HG03558 (cell line): ENCODE results near the gene CTNND2.

Experiments used
- ATAC-seq: cut with Tn5 transposase; IDR thresholded peaks from one replicate; pipeline ENCODE4 v1.9.1; 2021; ENCODE audit warnings: moderate number of reproducible peaks; ENCODE audit not compliant: unreplicated experiment; ENCODE audit errors: extremely low read depth

CTNND2 gene

DNA sequence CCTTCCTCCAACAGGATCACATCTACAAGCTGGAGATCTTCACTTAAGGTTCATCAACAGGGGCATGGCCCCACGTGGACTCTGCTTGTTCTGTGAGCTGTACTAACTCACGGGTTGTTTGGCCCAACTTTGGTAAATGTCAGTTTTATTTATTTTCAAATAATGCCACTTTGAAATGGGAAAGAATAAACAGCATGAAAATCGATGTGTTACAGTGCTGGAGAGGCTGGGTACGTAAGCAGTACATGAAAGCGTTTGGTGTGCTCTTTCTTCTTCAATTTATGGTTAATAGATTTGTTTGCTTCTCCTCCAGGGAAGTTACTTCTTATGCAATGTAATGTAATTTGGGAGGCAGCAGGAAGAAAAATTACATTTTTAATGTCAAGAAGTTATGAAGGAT is 753.3 kb downstream of the CTNND2 start:
- ATAC-seq, result no peak

DNA sequence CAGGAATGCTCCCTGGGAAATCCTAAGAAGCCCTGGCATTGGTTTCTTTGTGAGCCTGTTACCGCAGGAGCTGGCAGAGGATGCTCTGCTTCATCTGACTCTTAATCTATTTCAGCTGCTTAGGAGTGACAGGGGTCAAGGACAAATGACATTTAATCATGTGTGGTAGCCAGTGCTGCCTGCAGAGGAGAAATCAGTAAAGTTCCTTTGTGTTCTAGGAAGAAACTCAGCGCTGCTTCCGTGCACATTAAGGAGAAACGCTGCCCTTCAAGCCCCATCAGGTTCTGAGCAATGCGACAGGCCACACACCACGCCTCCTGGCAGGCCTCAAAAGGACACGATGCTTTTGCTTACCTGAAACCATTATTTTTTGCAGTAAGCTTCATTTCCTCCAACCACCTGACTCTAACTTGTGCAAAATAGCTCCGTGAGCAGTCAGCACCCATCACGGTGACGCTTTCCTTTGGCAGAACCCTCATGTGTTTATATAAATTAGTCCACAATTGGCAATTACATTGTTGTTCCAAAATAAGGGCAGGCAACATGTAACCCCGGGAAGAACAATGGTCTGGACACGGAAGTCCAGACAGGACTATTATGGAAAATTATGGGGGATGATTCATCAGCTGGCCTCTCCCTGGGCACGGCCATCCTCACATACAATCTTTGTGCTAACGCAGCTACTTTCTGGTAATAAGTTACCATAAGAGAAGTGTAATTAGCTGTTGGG is 755.3 kb downstream of the CTNND2 start:
- no peak for ATAC-seq

DNA sequence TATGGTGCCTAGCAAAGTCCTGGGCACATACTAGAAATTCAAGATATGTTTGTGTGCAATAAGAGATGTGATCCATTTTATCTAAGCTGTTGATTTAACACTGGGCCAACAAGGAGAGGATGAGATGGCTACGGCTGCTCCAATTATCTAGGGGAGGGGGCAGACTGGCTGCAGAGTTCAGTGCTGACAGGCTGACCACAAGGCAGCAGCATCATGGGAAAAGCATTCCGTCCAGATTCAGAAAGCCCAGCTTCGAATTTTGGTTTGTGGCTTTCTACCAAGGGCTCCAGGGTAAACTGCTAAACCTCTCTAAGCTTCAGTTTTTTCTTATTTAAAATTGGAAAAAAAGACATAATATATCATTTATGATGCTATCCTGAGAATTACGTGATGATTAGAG is 758.1 kb downstream of the CTNND2 start:
- ATAC-seq, result no peak

DNA sequence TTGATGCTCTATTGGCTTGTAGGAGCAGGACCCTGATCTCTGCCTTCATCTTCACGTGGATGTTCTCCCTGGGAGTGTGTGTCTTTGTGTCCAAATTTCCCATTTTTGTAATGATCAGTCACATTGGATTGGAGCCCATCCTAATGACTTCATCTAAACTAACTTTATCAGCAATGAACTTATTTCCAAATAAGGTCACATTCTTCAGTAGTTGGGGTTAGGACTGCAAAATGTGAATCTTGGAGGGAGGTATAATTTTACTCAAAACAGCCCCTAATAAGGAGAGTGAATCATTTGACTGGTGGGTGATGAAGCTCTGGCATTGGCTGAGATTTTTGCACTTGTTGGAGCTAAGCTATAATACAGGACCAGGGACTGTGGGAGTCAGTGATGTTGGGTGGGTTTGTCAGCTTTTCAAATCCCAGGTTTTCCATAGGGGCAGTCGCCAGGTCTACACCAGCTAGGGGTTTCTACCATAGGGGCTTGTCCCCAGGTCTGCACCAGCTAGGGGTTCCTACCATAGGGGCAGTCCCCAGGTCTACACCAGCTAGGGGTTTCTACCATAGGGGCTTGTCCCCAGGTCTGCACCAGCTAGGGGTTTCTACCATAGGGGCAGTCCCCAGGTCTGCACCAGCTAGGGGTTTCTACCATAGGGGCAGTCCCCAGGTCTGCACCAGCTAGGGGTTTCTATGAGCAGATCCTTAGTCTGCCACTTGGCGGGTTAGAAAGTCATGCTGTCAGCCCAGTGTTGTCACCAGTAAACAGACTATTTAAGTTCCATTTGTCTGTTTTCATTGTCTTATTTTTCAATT is 760.6 kb downstream of the CTNND2 start:
- ATAC-seq, result peak; percentile 82

DNA sequence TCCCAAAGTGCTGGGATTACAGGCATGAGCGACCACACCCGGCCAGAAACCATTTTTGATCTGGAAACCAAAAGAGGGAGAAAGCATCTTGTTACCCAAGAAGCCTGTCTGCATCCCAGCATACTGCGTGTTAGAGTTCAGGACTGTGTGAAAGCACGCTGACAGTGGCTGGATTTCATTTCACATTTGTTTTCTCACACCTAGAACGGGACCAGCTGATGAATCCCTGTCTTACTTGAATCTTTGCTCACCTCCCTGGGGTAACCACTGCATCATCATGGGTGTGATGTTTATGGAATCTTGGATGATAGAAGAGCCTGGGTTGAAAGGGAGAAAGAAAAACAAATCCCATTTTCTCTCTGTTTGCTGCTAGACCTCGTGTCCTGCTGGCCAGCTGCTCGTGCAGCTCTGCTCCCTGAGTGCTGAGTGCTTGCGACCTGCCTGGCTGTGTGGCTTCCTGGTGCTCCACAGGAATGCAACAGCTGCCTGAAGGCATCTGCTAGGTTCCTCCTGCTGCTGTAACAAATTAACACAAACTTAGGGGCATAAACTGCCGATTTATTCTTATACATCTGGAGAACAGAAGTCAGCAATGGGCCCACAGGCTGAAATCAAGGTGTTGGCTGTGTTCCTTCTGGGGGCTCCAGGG is 764.9 kb downstream of the CTNND2 start:
- no peak for ATAC-seq

DNA sequence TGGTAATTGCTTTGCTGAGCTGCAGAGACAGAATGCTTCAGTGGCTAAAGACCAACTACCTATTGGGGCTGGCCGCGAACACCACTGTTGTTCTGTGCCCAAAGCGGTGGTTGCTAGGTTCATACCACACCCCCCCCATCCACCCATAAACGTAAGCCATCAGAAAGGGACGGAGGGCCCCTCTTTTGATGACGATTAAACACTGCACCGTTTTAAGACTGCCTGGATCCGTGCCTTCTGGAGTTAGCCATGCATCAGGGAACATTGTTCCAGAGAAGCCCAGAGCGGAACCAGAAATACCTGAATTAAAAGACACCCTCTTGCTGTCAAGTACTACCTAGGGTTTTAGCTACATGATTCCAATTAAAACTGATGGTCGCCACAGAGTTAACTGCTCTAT is 774.1 kb downstream of the CTNND2 start:
- ATAC-seq, result no peak

DNA sequence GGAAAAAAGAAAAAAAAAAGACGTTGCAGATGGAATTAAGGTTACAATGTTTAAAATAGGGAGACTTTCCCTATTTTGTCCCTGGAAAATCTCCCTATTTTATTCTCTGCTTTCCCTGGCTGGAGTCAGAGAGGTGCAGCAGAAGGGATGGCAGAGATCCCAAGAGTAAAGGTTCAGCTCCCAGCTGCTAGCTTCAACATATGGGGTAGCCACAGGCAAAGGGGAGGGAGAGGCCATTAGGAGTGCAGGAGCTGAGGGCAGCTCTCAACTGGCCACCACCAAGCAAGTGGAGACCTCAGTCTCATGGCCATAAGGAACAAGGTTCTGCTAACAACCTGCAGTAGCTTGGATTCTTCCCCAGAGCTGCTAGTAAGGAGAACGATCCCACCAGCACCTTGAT is 776.2 kb downstream of the CTNND2 start:
- no peak for ATAC-seq

DNA sequence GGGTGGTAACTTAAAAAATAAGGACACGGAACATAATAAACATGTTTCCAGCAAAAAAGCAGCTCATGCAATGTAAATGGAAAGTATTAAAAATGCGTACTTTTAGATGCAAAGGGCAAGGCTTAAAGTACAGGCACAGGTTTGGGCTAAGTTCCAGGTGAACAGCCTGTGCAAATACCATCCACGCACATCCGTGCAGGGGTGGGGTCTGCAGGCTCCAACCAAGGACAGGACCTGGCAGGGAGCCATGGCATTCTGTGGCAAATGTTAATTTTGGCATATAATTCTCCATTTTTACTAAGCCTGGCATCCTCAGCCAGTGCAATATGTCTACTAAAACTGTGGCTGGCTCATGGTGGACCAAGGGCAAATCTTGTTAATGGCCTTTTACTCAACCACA is 777.4 kb downstream of the CTNND2 start:
- ATAC-seq, result no peak

DNA sequence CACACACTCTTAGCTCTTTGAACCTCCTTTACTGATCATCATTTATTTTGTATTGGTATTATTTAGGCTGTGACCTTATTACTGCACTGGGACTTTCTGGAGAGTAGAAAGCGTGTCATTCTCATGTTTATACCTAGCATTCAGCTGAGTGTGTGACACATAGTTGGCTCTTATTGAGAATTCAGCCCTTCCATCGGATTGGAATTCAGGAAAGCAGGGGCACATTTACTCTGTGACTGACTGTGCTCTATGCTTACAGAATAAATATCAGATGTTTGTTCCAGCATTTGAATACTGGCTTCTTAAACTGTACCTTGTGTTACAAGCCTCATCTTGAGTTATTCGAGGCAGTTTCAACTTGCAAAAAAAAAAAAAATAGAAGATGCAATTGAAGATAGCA is 782.4 kb downstream of the CTNND2 start:
- no peak for ATAC-seq

DNA sequence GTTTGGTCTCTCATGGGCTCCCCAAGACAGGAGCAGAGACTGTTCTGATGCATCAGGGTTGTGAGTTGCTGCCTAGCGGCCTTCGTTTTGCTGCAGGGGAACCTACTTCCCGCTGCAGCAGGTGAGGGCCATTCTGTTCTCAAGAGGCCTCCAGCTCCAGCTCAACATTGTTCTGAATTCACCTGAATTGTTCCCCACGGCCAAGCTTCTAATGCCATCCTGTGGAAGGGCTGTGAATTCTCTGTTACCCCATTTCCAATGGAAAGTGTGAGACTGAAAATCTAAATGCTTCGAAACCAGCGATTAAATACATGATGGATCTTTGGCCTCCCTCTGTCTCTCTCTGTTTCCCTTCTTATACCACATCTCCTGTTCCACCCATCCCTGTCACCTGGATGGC is 794.1 kb downstream of the CTNND2 start:
- no peak for ATAC-seq

DNA sequence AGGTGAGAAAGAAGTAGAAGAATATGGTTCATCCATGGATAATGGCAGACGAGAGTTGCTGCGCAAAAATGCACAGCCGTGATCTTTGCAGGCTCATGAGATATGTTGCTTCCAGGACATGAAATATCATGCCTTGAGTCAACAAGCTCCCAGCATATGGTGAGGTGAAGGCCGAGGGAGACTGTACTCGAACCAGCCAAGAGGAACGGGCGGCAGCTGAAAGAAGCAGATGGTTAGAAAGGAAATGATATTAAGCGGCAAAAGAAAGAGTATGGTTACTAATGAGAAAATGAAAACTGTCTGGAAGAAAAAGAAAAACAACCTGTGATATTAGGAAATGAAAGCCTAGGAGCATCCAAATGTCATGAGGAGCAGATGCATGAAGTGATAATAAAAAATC is 798.5 kb downstream of the CTNND2 start:
- no peak for ATAC-seq

DNA sequence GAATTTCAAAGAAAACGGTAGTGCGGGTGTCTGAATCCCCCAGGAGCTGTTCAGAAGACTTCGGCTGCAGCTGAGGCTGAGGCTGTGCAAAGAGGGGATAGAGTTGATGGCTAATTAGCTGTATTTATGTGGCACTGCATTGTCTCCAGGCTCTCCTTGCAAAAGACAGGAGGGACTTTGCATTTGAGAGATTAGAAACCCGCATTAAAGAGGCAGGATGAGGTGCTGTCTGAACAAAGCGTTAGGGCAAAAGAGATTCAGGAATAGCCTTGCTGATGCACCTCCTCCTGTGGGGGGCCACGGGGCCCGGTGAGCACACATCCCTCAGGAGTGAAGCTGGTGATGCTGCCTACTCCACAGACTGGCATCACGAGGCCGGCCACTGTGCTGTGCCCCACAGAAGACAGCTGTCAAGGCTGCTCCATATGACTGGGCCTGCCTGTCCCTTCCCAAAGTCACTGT is 799.6 kb downstream of the CTNND2 start:
- ATAC-seq, result no peak

DNA sequence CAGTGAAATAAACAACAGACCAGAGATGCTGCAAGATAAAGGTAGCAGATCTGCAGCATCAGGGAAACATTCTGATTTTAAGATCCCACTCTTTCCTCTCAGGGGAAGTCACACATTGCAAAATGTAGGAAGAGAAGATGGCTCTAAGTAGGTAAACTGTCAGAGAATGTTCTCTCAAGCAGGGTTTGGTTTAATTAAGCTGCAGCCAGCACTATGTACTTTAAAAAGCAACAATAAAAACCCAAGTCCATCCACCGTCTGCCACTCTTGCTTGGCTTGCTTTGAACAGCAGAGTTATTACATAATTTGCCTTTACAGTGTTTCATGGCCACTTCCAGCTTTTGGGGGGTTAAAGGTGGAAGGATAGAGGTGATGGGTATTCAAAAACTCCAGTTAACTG is 800.0 kb downstream of the CTNND2 start:
- no peak for ATAC-seq

DNA sequence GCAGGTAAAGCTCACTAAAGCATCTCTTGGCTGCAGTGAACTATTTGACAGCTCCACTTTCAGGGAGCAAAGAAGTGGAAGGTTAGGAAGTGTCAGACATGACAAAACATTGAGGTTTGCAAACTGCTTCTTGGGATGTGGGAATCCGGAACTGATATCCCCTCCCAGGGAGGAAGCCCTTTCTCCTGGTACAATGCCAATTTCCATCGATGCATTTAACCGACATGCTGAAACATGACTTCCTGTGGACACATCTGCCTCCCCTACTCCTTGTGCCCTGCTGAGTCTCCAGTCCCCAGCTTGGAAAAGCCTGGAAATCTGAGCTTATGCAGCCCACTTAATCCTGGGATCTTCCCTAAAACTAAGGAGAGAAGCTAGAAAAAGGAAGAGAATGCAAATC is 820.1 kb downstream of the CTNND2 start:
- no peak for ATAC-seq

DNA sequence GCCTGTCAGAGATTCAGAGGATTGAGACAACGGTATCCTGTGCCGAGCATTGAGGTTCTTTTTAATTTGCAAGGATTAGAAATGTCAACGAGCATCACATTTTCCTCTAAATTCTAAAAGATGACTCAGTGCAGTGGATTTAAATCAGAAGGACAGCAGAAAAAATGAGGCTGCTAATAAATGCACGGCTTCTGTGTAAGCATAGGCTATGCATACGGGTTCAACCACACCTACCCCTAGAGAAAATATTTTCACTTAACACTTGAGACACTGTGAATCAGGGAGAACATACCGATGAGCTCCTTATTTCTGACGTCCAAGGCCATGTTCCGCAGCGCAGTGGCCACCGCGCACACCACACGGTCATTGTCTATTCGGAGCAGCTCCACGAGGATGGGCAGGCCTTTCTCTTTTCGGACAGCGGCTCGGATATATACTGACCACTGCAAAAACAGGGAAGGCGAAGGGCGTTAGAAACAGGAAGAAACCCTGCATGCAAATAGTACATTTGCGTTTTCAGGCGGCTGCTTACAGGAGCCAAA is 821.8 kb downstream of the CTNND2 start:
- ATAC-seq, result no peak

DNA sequence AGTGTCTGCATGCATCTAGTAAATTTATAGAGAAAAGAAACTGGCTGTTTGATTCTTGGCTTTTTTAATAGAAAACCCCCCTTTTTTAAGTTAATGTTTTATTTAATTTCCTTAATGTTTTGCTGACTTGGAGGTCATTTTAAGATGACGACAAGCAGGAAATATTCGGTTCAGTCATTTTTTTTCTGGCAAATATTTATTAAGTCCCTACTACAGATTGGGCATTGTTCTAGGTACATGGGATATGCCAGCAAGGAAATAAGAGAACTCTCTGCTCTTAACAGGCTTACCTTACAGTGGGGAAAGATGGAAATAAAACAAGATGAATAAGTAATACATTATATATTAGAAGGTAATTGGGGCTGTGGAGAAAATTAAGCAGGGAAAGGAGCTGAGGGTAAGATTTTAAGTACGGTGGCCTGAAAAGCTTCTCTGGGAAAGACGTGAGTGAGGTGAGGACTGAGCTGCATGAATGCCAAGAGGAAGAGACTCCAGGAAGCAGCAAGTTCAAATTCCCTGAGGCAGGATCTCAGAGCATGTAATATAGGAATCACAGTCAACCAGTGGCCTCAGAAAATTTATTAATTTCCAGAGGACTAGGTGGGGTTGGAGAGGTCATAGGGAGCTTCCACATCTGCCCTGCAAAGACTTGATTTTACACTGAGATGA is 827.2 kb downstream of the CTNND2 start:
- ATAC-seq, result no peak

DNA sequence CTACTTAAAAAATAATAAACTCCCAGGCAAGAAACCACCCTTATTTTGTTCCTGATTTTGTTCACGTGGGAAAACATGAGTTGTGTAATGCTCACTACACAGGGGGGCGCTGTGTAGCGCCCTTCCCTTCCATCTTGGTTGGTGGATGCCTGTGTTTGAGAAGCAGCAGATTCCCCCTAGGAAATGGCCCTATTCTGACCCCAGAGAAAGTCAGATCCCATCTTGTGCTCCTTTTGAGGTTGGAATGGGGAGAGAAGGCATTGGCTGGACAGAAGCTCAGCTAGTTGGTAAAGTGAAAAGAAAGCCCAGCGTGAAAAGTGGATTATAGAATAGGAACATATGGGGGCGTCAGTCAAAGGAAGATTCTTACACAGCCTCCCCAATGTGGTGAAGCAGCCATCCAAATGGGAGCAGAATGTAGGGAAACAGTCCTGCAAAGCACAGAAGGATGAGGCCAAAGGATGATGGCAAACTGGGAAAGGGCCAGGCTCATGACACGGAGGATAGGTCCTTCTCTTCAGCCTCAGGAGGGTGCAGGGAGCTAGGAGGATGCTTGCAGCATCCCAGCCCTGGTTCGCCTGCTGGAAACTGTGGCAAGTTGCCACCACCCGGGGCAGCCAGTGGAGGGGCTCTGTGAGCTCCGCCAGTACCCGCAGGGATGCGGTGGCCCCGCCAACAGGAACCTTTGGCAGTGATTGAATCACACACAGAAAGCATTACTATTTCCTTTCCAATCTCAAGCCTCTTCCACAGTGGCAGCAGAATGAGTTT is 829.0 kb downstream of the CTNND2 start:
- no peak for ATAC-seq

DNA sequence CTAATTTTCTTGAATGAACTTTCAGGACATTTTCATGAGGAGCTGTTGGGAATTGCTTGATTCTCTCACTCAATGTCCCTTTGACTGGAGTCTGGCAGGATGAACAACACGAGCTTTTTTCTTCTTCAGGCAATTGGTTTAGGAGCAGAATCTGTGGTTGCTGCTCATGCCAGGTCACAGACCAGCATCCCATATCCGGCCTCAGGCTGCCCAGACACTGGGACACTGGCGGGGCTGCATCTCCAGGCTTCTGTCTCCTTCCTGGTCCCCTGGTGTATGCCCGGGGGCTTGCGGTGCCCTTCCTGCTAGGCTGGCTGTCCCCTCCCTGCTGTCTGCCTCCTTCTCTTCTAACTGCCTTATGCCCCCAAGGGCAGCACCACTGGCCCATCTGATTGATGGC is 831.7 kb downstream of the CTNND2 start:
- no peak for ATAC-seq

DNA sequence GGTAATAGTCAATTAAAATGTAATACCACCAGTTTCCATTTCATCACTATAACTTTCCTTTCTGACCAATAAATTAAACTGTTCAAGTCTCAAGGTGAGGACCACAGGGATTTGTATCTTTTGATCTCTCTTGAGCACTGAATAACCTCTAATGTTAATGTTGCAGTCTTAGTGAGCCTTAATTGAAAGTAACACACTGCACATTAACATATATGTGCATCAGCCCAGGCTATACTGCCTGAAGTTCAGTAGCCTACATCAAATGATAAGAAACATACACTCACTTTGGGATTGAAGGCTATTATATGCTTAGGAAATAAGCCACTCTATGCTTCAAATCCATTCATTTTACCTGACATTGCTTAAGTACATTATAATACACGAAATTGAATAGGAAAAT is 832.2 kb downstream of the CTNND2 start:
- no peak for ATAC-seq

DNA sequence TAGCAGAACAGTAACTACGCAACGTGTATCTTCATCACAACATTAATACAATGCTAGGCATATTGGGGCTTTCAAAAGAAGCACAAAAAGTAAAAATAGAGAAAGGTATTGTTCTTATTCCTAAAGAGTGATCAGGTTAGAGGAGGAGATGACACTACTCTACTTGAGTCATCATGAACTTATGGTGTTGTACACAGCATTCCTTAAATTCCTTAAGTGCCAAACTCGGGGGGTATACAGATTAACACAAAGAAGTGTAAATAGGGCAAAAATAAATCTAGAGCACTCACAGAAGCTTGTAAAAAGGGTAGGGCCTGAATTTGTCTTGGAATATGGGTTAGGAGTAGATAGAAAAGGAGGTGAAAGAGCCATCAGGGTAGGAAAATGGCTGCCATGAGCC is 835.2 kb downstream of the CTNND2 start:
- no peak for ATAC-seq
